Stimulated activated naive CD4-positive, alpha-beta T cell (primary cell): Measurements from ENCODE around the gene PSMB11.

Source experiments
- DNase-seq, 6 experiments: peaks; one replicate each; lab custom pipeline; 2025; lab: John Stamatoyannopoulos, UW

Gene PSMB11

DNA sequence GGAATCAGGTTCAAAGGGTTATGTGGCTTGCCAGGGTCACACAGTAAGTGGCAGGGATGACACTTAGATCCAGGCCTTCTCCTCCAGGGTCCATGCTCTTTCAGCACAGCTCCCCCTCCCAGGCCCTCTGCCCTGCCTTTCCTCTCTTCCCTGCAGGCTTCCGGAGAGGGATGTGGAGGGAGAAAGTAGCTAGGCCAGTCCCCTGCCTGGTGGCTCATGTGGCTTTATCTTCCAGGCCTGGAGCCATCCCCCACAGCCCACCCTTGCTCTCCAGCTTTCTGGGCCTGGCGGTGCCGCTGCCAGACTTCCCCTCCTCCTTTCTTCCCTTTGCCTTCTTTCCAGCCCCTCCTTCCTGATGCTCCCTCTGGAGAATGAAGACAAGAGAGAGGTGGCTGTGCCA, 1.7 kb downstream of the PSMB11 start:
- no peak for DNase-seq

DNA sequence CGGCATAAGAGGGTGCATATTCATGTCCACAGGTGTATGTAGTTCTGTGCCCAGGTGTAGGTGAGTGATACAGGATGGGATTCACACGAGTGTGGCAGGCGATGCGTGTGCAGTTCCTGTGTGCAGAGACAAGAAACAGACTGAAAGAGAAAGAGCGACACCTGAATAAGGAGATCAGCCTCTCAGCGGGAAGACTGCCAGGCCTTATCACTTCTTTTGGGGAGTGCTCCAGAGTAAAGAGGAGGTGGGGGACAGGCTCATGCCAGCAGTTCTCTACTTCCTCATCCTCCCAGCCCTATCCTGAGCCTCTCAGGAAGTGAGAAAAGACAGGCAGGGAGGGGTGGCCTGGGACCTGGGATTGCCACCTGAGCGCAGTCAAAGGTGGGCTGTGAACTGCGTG, 2.8 kb downstream of the PSMB11 start:
- DNase-seq: no peak

DNA sequence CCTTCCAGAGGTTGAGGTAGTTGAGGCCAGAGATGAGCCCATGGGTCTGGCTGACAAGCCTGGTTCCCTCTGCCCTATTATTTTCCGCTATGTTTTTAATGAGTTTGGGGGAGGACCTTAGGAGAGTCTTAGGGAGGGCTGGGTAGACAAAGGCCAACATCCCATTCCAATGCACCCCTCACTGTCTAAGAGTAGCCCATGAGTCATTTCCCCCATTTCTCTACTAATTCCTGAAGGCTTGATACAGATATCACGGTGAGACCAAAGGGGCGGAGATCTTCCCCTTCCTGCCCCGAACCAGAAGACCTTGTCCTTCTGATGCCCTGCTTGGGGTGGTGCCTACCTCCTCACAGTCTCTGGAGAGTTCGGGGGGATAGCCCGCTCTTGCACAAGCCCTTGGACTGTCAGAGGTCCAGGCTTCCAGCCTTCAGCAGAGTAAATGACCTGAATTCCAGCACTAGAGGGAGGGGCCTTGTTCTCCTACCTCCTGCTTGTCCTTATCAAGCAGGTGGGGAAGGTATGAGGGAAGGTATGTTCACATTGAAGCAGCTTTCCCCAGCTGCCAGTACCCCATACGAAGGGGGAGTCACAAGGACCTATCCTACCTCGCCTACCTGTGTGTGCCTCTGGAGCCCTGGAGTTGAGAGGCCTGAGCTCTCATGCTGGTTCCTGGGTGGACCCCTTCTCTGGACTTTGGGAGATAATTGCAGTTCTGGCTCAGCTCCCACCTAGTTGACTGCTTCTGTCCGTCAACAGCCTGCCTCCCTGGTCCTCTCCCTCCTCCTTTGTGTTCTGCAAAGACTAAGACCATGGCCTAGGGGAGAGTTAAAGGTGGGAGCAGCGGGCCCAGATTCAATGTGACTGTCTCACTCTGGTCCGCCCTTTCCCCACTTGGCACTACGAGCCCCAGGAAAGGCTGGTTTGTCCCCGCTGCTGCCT, 3.7 kb downstream of the PSMB11 start:
- no peak for DNase-seq

DNA sequence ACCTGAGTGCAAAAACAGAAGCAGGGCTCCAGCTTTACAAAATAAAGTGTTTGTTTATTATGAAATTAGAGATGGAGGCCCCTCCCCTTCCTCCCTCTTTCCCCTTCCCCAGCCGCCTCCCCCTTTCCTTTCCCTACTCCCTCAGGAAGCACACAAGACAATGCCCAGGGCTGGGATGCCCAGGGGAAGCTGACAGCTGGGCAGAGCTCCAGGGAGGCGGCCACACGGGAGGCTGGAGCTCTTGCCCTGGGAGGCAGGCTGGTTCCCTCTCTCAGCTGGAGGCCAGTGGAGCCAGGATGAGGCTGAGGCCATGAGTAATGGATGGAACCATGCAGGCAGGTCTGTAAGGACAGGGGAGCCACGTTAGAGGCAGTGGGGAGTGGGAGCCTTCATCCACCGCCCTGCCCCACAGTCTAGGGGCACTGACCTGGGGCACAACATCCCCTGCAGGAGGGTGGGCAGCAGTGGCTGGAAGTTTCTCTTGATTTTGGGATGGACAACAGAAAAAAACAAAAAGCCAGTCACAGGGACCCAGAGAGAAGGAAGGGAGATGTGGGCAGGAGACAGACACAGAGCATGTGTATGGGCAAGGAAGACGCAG, 5.1 kb downstream of the PSMB11 start:
- no peak for DNase-seq

DNA sequence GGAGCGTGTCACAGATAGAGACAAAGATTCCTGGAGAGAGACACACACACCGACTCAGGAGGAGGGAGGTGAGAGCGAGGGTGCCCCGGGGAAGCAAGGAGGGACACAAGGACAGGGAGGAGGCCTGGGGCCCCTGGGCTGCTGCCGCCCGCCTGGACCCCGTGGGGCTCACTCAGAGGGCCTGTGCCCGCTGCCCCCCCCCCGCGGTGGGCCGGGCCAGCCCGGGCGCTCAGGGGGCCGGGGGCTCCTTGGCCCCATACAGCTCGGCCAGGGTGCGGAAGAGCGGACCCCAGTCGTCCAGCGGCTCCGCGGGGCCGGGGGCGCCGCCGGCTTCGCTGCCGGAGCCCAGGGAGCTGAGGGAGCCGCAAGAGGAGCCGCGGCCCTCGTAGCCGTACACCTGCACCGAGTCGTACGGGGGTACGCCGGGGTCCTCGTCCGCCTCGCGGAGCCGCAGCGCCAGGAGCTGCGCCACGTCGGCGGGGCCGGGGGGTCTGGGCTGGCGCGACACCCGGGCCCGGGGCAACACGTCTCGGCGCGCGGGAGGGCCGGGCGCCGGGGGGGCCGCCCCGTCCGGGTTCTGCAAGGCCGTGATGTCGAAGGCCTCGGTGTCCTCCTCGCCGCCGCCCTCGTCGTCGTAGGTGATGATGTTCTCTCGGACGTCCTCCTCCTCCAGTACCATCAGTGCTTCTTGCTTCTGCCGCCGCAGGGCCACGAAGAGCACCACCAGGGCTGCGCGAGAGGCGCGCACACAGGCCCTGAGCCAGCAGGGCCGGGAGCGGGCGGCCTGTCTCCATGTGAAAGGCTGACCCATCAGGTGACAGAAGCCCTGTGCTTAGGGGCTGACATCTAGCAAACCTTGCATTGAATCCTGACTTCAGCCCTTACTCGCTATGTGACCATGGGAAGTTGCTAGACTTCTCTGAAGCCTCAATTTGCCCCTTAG, 6.0 kb downstream of the PSMB11 start:
- DNase-seq: no peak

DNA sequence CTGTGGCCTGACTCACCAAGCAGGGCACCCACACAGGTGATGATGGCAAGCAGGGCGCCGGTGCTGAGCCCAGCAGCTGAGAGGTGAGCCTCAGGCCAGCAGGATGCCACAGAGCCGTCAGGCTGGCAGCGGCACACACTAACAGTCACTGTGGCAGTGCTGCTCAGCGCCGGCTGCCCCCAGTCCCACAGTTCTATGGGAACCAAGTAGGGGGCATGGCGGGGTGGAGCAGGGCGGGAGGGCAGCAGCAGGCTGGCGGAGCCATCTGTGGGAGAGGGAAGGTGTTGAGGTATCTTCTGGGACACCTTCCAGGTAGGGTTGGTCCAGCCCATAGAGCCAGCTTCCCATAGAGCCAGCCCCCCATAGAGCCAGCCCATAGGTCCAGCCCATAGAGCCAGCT, 7.0 kb downstream of the PSMB11 start:
- DNase-seq: no peak

DNA sequence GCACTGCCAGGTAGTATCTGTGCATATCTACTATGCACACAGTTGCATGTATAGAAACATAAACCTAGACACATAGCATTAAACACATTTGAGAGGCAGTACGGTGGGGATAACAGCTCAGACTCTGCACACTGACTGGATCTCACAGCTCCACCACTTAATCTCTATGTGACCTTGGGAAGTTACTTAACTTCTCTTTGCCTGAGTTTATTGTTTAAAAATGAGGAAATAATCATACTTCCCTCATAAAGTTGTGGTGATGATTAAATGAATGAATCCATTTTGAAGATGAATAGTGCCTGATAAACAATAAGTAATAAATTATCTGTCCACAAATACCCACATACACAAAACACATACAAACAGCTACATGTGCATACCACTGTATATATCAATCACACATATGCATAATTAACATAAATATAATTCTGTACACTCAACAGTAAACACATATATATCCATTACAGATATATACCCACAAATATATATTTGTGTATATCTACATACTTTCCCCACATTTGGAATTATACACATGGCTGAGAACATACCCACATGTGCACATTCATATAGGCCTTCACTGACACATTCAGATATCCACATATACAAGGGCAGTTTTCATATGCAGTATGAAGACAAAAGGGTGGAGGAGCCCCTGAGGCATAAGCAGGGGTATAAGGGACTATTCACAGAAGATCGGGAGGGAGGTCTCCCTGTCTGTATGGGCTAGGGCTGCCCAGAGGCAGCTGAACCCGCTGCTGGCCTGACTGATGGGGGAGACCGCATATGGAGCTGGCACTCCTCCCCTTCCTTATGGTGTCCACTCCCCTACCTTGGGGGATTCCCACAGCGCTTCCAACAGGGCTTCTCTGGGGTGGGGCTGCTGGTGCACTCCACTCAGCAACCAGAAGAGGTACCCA, 9.4 kb downstream of the PSMB11 start:
- no peak for DNase-seq

DNA sequence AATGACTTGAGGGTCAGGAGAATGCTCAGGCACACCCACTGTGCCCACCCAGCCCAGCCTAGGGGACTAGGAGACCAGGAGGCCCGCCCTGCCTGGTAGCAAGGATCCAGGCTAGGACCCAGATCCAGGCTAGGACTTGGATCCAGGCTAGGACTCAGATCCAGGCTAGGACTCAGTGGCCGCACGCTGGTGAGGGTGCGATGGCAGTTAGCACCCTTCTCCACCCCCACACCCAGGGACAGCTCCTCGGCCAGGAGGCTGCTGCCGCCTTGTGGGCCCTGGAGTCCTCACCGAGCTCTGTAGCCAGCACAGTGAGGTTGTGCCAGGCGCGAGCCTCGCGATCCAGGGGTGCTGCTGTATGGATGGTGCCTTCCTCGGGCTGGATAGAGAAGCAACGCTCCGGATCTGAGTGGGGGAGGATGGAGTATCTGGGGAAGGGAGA, 10.2 kb downstream of the PSMB11 start:
- DNase-seq: no peak

DNA sequence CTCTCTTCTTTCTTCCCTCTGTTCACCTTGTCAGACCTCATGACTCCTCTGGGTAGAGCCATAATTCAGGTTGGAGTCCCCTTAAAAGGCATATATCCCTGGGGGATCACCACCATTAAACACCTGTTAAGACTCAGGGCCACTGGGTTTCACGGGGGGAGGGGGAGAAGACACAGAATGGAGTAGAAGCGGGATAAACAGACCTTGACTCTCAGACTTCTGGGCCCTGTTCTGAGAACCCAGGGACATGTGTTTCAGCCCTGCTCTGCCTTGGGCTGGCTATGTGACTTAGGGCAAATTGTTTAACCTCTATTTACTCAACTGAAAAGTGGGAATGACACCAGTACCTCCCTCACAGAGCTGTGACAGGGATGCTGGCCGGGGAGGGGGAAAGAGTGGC, 10.7 kb downstream of the PSMB11 start:
- DNase-seq: no peak

DNA sequence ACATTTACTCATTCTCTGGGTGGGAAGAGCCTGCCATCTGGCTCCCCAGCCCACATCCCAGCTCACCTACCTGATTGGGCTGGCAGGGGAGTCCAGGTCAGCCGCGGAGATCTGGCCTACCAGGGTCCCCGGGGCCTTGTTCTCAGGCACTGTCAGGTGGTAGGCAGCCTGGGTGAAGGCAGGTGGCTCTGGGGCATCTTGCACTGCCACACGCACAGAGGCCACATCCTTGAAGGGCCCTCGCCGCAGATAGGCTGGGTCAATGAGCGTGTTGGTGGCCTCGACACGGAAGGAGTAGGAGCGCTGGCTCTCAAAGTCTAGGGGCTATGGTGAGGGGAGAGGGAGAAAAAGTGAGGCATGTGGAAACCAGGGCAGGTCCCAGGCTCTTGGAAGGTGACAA, 11.4 kb downstream of the PSMB11 start:
- DNase-seq: no peak

DNA sequence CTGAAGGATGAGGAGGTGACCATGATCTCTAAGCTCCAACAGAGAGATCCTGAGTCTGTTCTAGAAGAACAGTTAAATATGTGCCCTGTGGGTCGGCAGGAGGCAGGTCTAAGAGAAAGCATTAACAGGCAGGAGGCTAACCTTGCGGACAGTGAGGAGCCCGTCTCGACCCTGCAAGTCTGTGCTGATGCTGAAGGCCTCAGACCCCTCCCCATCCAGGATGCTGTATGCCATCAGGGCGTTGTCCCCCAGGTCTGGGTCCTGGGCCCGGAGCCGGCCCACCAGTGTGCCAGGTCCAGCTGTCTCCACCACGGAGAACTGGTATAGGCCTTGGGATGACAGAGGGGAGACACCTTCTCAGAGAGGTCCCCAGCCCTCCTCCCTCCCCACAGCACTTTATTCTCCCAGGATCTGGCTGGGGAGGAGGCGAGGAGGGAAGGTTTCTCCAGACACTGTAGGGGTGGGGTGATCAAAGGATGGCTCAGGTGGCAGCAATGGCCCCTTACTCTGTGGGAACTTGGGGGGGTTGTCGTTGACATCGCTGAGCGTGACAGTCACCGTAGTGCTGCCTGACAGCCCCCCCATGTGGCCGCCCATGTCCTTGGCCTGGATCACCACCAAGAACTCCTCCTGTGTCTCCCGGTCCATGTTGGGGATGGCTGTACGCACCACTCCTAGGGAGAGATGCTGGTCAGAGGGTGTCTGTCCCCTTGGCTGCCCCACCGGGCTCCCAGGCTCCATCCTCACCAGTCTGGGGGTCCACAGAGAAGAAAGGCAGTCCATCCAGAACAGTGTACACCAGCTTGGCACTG, 12.2 kb downstream of the PSMB11 start:
- DNase-seq: no peak

DNA sequence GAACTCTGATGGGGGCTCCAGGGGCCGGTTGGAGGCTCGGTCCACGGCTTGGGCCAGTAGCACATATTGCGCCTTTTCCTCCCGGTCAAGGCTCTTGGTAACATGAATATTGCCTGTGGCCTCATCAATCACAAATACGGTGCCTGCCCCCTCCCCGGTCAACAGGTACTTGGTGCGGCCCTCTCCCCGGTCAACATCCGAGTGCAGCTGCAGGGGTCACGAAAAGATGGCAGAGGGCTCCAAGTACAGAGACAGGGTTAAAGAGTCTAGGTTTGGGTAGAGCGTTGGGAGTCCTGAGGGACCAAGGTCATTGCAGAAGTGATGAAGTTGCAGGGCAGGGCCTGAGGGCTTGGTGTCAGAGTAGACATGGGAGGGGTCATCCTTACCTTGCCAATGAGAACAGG, 13.1 kb downstream of the PSMB11 start:
- no peak for DNase-seq

DNA sequence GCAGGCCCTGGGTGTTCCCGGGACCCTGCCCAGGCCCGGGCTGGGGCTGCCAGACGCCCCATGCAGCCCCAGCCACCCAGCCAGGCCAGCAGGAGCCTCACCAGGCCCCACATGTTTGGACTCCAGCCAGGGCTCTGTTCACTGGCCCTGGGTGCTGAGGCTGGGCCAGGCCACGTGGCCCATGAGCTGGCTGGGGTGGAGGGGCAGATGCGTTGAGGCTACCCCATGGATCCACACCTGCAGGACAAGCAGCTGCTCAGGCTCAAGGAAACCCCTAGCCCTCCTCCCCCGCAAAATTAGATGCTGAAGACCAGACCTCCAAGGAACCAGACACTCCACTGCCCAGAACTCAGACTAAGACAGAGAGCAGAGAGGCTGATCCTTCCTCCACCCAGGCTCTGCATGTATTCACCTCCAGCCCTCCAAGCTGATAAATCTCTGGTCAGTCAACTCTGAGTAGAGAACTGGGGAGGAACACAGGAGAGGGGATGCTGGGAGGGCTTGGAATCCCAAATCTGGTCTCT, 13.7 kb downstream of the PSMB11 start:
- DNase-seq: no peak

DNA sequence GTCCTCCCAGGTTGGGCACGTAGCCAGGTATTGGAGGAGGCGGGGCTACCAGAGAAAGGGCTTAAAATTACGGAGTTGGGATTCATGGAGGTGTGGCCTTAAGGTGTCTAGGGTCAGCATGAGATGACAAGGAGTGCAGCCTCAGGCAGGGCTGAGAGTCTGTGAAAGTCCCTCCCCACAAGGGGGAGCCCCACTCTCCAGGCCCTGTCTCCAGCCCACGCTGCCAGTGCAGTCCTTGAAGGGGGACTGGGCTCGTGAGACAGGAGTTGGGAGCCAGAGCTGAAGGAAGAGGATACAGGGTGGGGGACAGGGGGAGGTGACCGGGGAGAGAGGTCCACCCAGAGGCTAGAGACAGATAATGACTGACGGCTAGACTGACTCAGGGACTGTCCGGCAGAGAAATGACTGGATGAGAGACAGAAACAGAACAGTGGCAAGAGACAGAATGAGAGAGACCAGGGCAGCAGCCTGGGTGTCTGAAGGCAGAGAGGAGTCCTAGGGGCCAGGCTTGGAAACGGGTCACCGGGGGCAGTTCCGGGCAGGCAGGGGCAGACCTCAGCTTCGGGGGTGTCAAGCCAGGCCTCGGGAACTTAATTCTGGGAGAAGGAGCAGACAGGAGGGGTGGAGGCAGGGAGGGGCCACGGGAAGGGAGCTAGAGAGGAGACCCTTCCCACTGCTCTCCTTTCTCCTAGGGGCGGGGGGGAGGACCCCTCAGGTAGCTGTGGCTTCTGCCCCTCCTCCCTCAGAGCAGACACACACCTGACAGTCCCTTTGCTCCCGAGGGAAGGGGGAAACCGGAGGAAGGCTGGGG, 14.3 kb downstream of the PSMB11 start:
- DNase-seq: no peak

DNA sequence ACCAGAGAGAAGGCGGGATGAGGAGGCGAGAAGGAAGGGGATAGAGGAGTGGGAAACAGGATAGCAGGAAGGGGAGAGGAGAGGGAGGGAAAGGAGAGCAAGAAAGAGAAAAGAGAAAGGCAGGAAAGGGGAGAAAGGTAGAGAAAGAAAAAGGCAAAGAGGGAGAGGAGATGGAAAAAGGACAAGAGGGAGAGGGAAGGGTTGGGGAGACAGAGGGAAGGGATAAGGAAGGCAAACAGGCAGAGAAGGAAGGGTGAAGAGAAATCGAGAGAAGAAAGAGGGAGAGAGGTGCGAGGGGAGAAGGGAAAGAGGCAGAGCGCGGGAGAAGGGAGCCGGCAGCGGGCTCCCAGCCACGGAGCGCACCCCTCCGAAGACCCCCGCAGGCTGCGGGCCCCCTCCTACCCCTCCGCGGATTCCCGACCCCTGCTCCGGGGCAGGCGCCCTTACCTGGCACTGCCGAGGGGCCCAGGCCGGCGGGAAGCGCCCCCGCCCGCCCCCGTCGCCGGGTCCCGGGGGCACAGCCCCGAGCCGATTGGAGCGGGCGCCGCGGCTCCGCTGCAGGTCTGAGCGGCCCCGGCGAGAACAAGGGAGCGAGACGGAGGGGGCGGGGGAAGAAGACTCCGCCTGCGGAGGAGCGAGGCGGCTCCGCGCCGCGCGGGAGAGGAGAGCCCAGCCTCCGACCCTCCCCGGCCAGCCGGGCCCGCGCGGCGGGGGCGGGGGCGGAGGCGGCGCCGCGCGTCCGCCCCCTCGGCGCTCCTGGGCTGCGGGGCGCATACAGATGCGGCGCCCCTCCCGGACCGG, 15.1 kb downstream of the PSMB11 start, which contains the start of gene CDH24:
CDH24 (minus strand) TSS at position 565 of the 801 bp plus-strand sequence. CDS start 1,787 bp downstream, outside the sequence.
- DNase-seq: no peak

DNA sequence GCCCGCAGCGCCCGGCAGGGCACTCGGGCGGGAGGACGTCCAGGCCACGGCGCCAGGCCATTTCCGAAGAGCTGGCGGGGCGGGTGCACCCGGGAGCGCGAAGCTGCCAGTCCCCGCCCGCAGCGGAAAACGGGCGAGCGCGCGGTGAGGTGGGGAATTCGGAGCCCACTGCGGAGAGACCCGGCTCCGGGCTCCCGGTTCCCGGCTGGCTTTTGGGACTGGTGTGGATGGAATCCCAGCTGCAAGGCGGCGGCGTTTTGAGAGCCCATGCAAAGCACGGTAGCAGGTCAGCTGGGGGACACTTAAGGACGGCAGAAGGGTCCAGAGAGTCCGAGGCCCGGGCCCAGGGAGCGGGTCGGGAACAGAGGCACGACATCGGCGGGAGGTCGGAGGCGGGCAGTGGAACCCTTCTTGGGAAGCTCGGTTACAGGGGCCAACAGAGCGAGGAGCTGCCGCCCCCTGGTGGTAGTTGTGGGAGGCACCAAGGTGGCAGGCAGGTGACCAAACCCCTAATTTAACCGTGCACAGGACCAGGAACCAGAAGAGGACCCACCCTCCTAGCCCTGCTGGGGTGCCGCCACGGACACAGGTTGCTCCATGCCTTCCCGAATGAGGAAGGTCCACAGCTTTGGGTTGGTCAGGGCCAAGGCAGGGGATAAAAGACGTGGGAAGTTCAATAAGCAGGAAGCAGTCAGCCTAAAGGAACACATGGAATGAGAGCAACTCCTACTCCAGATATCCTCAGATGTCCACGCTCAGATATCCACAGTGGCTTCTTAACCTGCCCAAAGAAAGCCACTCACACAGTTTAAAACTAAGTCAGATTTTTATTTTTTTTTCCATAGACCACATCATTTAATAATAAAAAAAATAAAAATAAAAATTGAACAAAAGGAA, 16.0 kb downstream of the PSMB11 start:
- DNase-seq: no peak
